NOMO-1 (cell line): ENCODE measurements around the gene SMARCC1.
A peak's percentile ranks its signal among the peaks of the same experiment; 100 is the strongest.

Experiments
- DNase-seq, 2 experiments: peaks; one replicate each; lab custom pipeline; 2025; ENCODE audit not compliant: unreplicated experiment in 2 of 2; lab: John Stamatoyannopoulos, UW

SMARCC1 gene

GRCh38 chr3:47711596-47711995, 70.1 kb downstream of the SMARCC1 start:
- DNase-seq, result no peak

DNA sequence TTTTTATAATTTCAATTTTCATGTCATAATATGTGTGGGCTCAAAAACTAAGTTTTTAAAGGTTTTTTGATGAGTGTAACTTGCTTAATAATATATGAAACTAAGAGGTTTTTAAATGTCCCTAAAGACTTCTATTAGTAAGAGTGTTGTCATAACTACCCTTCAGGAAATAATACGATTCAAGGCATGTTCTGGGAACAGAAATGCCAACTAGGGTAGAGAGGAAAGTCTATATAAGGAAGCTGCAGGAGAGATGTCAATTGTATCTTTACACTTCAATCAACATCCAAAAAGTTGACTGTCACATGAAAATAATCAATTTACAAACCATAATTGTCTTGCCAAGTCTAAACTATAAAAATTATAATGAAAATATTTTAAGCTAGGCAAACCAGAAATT, 76.3 kb downstream of the SMARCC1 start:
- DNase-seq, result peak; percentile 20 to 25

DNA sequence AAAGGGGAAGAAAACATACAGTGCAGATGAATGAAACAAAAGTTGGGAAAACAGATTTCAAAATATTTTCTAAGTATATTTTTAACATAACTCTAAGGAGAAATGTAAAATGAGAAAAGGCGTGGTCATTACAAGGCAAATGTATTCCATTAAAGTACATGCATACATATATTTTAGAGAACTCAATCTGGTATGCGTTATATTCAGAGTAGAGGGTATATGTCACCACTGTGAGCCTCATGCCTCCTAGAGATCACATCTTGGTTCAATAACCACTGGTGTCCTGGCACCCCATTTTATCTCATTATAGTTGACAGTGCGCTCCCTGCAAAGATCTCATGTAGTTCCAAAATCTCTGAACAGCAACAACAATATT, 77.5 kb downstream of the SMARCC1 start:
- no peak for DNase-seq

- no peak for DNase-seq
These were observed 80.3 kb downstream of the SMARCC1 start for GRCh38 chr3:47701388-47701787.

GRCh38 chr3:47692158-47692557, 89.5 kb downstream of the SMARCC1 start:
- DNase-seq, result no peak

DNA sequence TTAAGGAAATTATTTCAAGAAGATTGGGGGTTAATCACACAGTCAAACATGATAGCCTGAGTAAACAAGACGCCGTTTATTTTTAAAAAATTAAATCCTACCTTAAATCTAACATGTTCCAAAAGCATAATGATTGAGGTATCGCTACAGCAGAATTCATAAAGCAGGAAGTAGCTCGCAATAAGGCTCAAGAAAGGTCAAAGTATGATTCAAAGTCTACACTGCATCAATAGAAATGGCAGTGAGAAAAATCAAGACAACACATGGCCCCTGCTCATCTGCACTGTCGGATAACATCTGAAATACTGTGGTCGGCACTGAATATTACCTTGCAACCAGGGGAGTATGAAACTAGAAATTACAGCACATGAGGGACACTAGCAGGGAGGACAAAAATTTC, 93.2 kb downstream of the SMARCC1 start:
- DNase-seq, result no peak

DNA sequence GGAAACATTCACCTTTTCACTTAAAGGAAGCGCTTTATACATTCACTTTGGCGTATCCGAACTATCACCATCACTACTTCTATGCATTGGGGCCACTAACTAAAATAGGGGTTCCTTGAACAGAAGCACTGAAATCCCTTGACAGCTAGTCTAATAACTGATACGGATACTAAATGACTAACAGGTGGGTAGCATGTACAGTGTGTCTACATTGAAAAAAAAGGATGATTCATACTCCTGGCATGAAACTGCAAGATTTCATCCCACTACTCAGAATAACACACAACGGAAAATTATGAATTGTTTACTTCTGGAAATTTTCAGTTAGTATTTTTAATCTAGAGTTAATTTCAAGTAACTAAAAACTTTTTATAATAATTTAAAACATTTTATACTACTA, 96.7 kb downstream of the SMARCC1 start:
- no peak for DNase-seq

GRCh38 chr3:47681016-47681415, 100.7 kb downstream of the SMARCC1 start:
- DNase-seq, result no peak

DNA sequence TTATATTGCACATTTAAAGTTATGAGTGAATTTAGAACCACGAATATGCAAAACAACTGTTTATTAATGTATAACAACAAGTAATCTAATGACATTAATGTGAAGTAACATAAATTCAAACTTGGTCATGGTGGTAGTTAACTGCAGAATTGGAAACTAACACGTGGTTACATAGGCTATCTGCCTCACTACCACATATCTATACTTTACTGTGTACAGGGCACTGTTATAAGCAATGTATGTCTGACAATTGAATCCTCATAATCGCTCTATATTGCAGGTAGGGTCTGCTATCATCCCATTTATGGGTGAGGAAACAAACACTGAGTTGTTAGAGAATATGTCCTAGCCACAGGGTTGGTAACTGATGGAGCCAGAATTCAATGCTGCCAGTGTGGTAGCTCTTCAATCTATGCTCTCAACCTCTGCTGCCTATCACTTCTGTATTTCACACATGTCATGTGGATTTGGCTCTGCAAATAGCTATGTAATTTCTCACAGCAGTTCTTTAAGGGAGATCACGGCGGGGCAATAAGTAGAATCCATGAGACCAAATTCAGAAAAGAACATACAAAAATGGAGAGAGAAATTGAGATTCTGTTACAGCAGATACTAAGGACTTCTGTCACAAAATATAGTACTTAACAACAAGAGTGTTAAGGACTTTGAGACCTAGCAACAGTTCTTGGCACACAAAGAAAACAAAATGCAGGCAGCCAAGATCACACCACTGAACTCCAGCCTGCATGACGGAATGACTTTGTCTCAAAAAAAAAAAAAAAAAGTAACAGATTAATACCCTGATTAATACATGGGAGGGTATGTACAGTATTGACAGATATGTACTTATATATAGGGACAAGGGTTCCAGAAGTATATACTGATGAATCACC, 103.0 kb downstream of the SMARCC1 start:
- no peak for DNase-seq

GRCh38 chr3:47669026-47669749, 112.5 kb downstream of the SMARCC1 start:
- no peak for DNase-seq

- no peak for DNase-seq
These were observed 115.6 kb downstream of the SMARCC1 start for GRCh38 chr3:47666118-47666517.

DNA sequence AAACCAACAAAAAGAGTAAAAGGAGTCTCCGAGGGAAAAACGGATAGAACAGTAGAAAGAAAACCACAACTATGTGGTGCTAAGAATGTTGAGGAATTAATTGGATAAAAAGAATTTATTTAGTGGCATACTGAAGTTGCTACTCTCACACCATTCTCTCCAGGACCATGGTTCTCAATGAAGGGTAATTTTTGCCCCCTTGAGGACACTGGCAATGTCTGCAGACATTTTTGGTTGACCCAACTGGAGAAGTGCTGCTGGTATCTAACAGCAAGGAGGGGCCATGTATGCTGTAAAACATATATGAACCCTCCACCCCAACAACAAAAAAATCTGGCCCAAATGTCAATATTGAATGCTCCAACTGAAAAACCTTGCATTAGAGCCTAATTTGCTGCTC, 117.2 kb downstream of the SMARCC1 start:
- DNase-seq, result peak in 1 of 2 experiments; percentile 32

- DNase-seq, result peak; percentile 41 to 55
These were observed 118.0 kb downstream of the SMARCC1 start for GRCh38 chr3:47663630-47664240.

GRCh38 chr3:47661121-47661752, 120.5 kb downstream of the SMARCC1 start:
- no peak for DNase-seq

GRCh38 chr3:47658444-47658843, 123.2 kb downstream of the SMARCC1 start:
- no peak for DNase-seq

DNA sequence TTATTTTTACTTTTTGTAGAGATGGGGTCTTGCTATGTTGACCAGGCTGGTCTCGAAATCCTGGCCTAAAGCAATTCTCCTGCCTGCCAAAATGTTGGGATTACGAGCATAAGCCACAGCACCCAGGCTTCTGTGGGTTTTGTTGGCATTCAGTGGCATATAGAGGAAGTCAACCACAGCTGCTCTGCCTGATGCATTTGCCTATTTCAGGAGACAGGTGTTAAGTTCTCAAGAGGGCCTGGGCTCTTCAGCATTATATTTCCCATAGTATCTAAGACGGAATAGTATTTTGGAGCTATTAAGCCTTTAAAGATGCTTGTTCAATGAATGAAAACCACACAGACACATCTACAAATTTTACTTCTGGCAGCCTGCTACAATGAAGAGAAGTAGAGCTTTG, 129.6 kb downstream of the SMARCC1 start:
- DNase-seq, result no peak

DNA sequence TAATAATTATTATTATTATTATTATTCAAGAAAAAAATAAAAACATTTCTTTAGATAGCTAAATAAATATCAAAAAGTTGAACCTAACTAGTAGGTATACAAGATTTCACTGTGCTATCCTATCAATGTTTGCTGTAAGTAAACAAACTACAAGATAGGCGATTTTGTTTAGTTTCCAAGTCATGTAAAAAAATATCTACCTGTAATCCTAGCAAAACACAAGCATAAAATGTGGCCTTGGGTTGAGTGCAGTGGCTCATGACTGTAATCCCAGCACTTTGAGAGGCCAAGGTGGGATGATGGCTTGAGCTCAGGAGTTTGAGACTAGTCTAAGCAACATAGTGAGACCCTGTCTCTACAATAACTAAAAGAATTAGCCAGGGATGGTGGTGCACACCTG, 131.4 kb downstream of the SMARCC1 start:
- DNase-seq, result no peak

DNA sequence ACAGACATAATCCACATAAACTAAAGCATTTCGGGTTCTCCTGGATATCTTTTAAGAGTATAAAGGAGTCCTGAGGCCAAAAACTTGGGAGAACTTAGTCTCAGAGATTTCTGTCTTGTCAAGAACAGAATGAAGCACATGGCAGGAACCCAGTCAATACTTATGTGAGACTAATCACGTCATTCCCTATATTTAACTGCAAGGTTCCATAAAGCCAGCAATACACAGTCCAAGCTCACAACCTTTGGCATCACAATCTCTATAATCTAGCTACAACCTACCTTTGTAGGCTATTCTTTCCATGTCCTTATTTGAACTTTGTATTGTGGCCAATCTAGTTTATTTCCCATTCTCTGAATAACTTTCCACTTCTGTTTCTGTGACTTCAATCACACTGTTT, 134.1 kb downstream of the SMARCC1 start:
- DNase-seq, result no peak

DNA sequence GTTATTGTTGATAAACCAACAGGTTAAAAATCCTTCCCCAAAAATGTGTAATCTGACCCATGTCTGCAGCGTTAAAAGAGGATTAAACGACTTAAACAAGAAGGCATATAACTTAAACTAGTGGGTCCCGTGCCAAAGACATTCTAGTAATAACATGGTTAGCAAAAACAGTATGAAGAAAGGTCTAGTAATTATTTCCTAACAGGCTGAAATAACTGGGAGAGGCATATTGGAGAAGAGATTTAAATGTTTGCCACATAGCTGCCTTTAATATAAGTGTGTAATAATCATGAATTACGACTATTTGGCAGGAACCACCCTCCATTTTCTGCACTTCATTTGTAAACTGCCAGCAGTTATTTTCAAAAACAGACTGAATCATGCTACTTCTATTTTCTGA, 135.3 kb downstream of the SMARCC1 start:
- DNase-seq, result no peak

DNA sequence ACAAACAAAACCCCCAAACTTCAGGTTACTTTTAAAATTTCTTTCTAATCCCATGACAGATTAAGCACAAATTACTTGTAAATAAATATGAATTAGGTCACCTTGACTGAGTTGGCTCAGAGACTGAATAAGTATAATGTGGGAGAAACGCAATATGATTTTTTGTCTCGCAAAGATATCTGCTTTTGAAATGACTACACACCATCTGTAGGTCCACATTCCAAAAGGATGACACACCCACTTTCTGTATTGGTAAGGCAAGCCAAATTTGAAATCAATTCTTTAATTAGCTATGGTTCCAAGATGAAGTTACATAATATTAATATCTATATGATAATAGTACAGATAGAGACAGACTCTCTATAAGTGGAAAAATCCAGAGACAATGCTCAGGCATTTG, 136.1 kb downstream of the SMARCC1 start:
- DNase-seq, result no peak

DNA sequence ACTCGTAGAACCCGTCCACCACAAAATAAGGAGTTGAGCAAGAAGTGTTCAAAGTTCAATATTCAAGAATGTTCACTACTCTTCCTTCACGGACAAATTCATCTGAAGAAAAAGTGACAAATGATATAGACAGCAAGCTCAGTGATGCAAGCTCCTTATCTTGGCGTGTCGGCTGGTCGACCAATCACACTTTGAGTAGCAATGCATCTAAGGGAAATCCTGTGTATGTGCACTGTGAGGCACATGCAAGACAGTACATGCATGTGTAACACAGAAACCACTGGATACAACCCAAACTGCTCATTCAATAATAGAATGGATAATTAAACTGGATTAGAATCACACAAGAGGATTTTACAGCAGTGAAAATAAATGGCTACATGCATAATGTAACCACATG, 138.6 kb downstream of the SMARCC1 start:
- no peak for DNase-seq
